Thoracic aorta (tissue), 2 donors: ENCODE data around the gene B3GALT6. TPM values are rescaled to one million over a fixed set of nuclear protein-coding genes. Genes with fewer than 3 reads are reported as not detected.

Experiments used
- ATAC-seq: fragments of 150-250 bp; one replicate; pipeline ENCODE4 v1.8.0; 2017; ENCODE audit warnings: low read depth; ENCODE audit not compliant: insufficient number of reproducible peaks, low FRiP score
- DNase-seq: peaks from one replicate; pipeline ENCODE4 v3.0.0-alpha.2; 2020; ENCODE audit warnings: low spot score
- H3K27ac ChIP-seq, 2 donors: fragments of 200-600 bp; sonication (generic); 1 replicate in 1 of 2; 2 replicates in 1 of 2; pipeline ENCODE4 v1.5.1; 2016; ENCODE audit warnings: mild to moderate bottlenecking in 2 of 2, moderate library complexity in 2 of 2
- H3K27me3 ChIP-seq: fragments of 200-600 bp; sonication (generic); replicated peaks from 2 replicates; pipeline ENCODE4 v1.6.0; 2016; ENCODE audit warnings: mild to moderate bottlenecking; ENCODE audit not compliant: insufficient read depth
- H3K36me3 ChIP-seq: fragments of 200-600 bp; sonication (generic); one replicate; pipeline ENCODE4 v1.5.1; 2016
- H3K4me1 ChIP-seq, 2 donors: fragments of 200-600 bp; sonication (generic); 1 replicate in 1 of 2; 2 replicates in 1 of 2; pipeline versions ENCODE4 v1.5.1 to v1.6.0; 2016; ENCODE audit warnings: low read depth in 2 of 2, mild to moderate bottlenecking in 1 of 2; ENCODE audit not compliant: control insufficient read depth in 1 of 2
- H3K4me3 ChIP-seq: fragments of 200-600 bp; sonication (generic); 2 replicates; pipeline ENCODE4 v1.5.1; 2016; ENCODE audit warnings: mild to moderate bottlenecking
- H3K9me3 ChIP-seq: fragments of 200-600 bp; sonication (generic); 2 replicates; pipeline ENCODE4 v1.5.1; 2016
- total RNA-seq, 2 donors: library from RNA; depleted of rRNA; stranded (reverse); fragments of >200 nt; gene quantifications; one replicate each; pipeline versions ENCODE4 v1.1.0 to v1.2.3, GENCODE V29; 2016
- TF ChIP-seq, protein P1 (sequence below): fragments of 200-600 bp; sonication (generic); IDR thresholded peaks from one replicate; pipeline ENCODE4 v1.5.1; 2019; ENCODE audit warnings: antibody characterized with exemption

The B3GALT6 gene
- total RNA-seq, 2 donors from 2014 or later, result 15.5 to 25.3 TPM

DNA sequence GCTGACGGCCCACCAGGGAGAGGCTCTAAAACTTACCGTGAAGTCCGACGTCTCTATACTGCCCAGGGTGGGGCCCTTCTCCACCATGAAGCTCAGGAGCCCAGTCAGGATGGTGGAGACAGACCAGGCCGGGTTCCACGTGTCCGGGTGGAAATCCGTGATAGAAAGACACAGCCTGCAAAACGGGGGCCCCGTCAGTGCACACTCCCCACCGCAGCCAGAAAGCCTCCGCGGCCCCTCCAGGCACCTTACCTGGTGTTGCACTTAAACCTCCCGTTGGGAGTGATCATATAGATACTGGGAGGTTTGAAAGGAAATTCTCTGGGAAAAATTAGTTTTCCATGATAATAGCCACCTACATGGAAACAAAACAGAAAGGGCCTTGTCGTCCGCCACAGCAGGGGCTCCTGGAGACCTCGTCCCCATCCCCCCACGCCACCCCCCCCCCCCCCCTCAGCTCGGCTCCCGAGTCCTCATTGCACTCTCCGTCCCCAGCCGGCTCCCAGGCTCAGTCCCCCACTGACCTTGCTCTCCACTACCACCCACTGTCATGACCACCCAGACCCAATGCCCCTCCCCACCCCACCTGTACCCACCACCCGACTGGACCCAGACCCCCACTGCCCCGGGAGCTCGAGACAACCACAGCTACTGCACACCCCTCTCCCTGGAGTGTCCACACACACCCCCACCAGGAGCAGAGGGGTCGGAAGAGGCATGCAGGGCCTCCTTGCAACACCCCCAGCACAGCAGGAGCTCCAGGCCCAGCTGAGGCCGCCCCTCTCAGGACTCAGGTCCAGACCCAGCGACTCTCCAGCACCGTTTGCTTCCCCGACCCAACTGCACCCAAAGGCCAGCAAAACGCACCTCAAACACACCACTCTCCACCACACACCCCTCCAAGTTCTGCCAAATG lies 25.2 kb downstream of the B3GALT6 start:
- H3K4me3 ChIP-seq, result no peak overlapping the region
- no peaks in the 10 kb centered on the region for H3K27me3 ChIP-seq
- no peak for ATAC-seq
- H3K9me3 ChIP-seq, result no peaks in the 10 kb centered on the region
- H3K27ac ChIP-seq, result no peak overlapping the region
- TF ChIP-seq, protein P1, sequence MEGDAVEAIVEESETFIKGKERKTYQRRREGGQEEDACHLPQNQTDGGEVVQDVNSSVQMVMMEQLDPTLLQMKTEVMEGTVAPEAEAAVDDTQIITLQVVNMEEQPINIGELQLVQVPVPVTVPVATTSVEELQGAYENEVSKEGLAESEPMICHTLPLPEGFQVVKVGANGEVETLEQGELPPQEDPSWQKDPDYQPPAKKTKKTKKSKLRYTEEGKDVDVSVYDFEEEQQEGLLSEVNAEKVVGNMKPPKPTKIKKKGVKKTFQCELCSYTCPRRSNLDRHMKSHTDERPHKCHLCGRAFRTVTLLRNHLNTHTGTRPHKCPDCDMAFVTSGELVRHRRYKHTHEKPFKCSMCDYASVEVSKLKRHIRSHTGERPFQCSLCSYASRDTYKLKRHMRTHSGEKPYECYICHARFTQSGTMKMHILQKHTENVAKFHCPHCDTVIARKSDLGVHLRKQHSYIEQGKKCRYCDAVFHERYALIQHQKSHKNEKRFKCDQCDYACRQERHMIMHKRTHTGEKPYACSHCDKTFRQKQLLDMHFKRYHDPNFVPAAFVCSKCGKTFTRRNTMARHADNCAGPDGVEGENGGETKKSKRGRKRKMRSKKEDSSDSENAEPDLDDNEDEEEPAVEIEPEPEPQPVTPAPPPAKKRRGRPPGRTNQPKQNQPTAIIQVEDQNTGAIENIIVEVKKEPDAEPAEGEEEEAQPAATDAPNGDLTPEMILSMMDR, result no peak
- no peak for DNase-seq
- no peaks in the 10 kb centered on the region for H3K4me1 ChIP-seq
- peaks cover 51% of the 10 kb centered on the region for H3K36me3 ChIP-seq

DNA sequence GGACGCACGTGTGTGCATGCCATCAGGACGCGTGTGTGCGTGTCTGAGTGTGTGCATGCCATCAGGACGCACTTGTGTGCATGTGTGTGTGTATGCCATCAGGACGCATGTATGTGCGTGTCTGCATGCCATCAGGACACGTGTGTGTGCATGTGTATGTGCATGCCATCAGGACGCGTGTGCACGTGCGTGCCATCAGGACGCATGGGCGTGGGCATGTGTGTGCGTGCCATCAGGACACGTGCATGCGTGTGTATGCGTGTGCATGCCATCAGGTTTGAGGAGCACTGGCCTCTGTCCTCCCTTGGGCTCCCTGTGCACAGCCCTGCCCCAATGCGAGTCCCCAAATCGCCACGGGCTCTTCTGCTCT lies 27.1 kb downstream of the B3GALT6 start:
- H3K4me1 ChIP-seq, result no peaks in the 10 kb centered on the region
- DNase-seq, result no peak
- peaks cover 53% of the 10 kb centered on the region for H3K36me3 ChIP-seq
- H3K27ac ChIP-seq, result no peak overlapping the region
- no peaks in the 10 kb centered on the region for H3K27me3 ChIP-seq
- no peak overlapping the region for H3K4me3 ChIP-seq
- H3K9me3 ChIP-seq, result no peaks in the 10 kb centered on the region
- ATAC-seq, result no peak
- TF ChIP-seq, protein P1, result no peak

- peaks cover 53% of the 10 kb centered on the region for H3K36me3 ChIP-seq
- no peaks in the 10 kb centered on the region for H3K27me3 ChIP-seq
- ATAC-seq, result no peak
- no peak for DNase-seq
- H3K27ac ChIP-seq, result no peak overlapping the region
- no peaks in the 10 kb centered on the region for H3K9me3 ChIP-seq
- no peaks in the 10 kb centered on the region for H3K4me1 ChIP-seq
- H3K4me3 ChIP-seq, result no peak overlapping the region
- TF ChIP-seq, protein P1, result no peak
Measured at GRCh38 chr1:1259540-1259939, 27.5 kb downstream of the B3GALT6 start.

DNA sequence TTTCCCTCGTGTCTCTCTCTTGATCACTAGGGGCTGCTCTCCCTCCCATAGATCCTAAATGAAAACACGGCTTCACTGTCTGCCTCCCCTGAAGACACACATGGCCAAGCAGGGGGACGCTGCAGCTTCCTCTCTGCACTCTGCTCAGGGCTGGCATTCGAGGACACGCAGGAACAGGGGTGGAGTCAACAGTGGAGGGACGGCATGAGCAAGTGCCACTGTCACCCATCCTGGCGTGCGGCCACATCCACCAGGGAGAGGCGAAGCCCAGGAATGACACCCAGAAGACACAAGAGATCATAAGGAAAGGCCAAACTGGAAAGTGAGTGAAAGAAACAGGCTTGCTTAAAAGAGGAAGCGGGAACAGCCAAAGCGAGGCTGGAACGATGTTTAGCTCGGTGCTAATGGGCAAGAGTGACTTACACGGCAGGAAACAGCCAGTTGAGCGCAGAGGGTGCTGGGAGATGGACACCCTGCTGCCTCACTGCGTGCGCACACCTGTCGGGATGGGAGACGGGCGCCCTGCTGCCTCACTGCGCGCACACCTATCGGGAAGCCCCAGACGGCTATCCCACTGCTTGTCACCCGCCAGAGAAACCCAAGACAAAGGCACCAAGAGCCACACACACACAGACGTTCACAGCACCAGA lies 28.0 kb downstream of the B3GALT6 start:
- H3K4me3 ChIP-seq, result no peak overlapping the region
- DNase-seq (no peak), ATAC-seq (no peak)
- H3K27ac ChIP-seq, result no peak overlapping the region
- no peaks in the 10 kb centered on the region for H3K27me3 ChIP-seq
- H3K9me3 ChIP-seq, result no peaks in the 10 kb centered on the region
- TF ChIP-seq, protein P1, result no peak
- H3K4me1 ChIP-seq, result no peaks in the 10 kb centered on the region
- peaks cover 53% of the 10 kb centered on the region for H3K36me3 ChIP-seq

DNA sequence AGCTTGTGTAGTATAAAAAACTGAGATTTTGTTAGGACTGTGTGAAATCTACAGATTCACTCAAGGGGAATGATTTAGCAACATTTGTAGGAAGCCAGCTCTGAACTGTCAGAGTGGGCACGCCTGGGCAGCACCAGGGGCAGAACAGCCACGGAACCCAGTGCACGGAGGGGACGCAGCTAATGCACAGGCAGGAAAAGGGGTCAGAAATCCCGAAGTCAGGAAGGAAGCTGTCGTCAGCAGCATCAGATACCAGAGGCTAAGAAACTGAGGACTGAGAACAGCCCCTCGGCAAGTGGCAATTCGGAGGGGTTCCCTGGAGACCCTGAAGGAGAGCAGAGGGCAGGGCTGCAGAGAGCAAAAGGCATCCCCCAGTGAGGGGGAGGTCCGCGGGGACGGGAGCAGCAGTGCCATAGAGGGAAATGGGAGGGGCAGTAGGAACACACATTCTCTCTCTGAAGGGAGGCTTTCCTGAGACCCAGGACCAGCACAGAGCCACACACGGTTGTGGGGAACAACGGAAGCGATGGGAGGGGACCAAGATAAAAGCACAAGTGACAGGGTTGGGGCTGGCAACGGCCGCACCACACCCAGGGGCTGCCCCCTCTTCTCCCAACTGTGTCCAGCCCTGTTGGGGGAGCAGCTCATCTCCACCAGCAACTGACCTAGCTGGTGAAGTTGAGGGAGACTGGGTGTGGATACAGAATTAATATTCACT lies 29.0 kb downstream of the B3GALT6 start:
- Histone ChIP-seq H3K9me3 (no peaks in the 10 kb centered on the region), H3K4me3 (no peak overlapping the region), H3K27me3 (no peaks in the 10 kb centered on the region), H3K4me1 (no peaks in the 10 kb centered on the region), H3K36me3 (peaks cover 48% of the 10 kb centered on the region), H3K27ac (no peak overlapping the region)
- no peak for ATAC-seq
- TF ChIP-seq, protein P1, result no peak
- DNase-seq, result no peak
